Measurements from ENCODE around the gene GTPBP2. TPM values are rescaled to one million over a fixed set of nuclear protein-coding genes. Genes with fewer than 3 reads are reported as not detected.

The GTPBP2 gene
- total and polyA plus RNA-seq, 2 of the 8 experiments (the other 6 are each of a cell fraction or from before 2014, with no cell fraction given), result 58.3 to 86.1 TPM

GRCh38 chr6:43625393-43625992 lies 3.6 kb downstream of the GTPBP2 start:
- Histone ChIP-seq H2BK5ac (ENCODE audit: low read depth, low read length) (no peak overlapping the region), H3K36me3 (ENCODE audit: control insufficient read depth in 2 of 4, insufficient read depth in 4 of 4, low read length in 3 of 4) (peaks cover 36 to 61% (median 52%) of the 10 kb centered on the region in 4 experiments), H3K23me2 (ENCODE audit: low read depth, low read length) (peaks cover 9% of the 10 kb centered on the region), H3K56ac (replicated peaks; ENCODE audit: insufficient read length, low read depth, low read length) (no peak overlapping the region), H2AFZ (ENCODE audit: low read length) (no peak overlapping the region), H2BK15ac (ENCODE audit: low read length) (no peak overlapping the region), H4K91ac (replicated peaks; ENCODE audit: insufficient read length, low read length) (no peak overlapping the region), H2BK20ac (ENCODE audit: low read length) (no peak overlapping the region), H3K4me3 (ENCODE audit: extremely low read depth in 1 of 4, insufficient read depth in 2 of 4, low read depth in 3 of 4, low read length in 4 of 4) (no peak overlapping the region), H3K4me1 (replicated peaks in 1 of 4; ENCODE audit: control insufficient read depth in 3 of 4, insufficient read depth in 4 of 4, low read length in 3 of 4) (peaks cover 0 to 4% (median 0%) of the 10 kb centered on the region in 4 experiments; a peak in 3 of 7 replicates), H3K23ac (ENCODE audit: insufficient read length) (no peak overlapping the region), H2BK12ac (ENCODE audit: low read depth, low read length) (no peak overlapping the region), H3K4me2 (ENCODE audit: insufficient read depth in 1 of 2, low read depth in 2 of 2, low read length in 2 of 2) (no peak overlapping the region), H3K79me2 (ENCODE audit: control insufficient read depth in 1 of 2, insufficient read depth in 2 of 2, low read length in 2 of 2) (peaks cover 0 to 18% of the 10 kb centered on the region in 2 experiments; a peak in 2 of 4 replicates), H3K79me1 (ENCODE audit: low read depth, low read length) (peaks cover 8% of the 10 kb centered on the region), H4K20me1 (replicated peaks in 1 of 2; ENCODE audit: control insufficient read depth in 1 of 2, insufficient read depth in 2 of 2, low read length in 2 of 2) (peaks cover 6 to 14% of the 10 kb centered on the region in 2 experiments), H4K8ac (ENCODE audit: extremely low read depth, insufficient read depth, low read length) (no peak overlapping the region), H2BK120ac (replicated peaks; ENCODE audit: low read depth, low read length) (no peak overlapping the region), H3K18ac (ENCODE audit: extremely low read depth, low read length) (no peak overlapping the region), H3K27me3 (replicated peaks in 1 of 4; ENCODE audit: control insufficient read depth in 3 of 4, extremely low read depth in 1 of 4, insufficient read depth in 3 of 4, low read length in 3 of 4) (no peaks in the 10 kb centered on the region), H2AK5ac (ENCODE audit: low read depth, low read length) (no peak overlapping the region), H3K27ac (ENCODE audit: low read depth, low read length) (no peak overlapping the region), H3K4ac (replicated peaks; ENCODE audit: insufficient read length, low read depth, low read length) (no peak overlapping the region), H3K9ac (replicated peaks in 1 of 4; ENCODE audit: extremely low read depth in 1 of 4, low read depth in 3 of 4, low read length in 3 of 4) (no peak overlapping the region), H3K9me3 (ENCODE audit: insufficient read depth in 2 of 2, low read depth in 1 of 2, low read length in 1 of 2) (no peaks in the 10 kb centered on the region), H3K14ac (ENCODE audit: insufficient read length) (no peak overlapping the region), H4K5ac (ENCODE audit: insufficient read length, low read depth, low read length) (no peak overlapping the region)
- ChIA-PET CTCF (ENCODE audit: partially characterized antibody) (interaction anchor here (4.0 kb wide), 1 partner anchor 17 kb away, joined by 23 read pairs; no protein-coding TSS in a partner anchor), POLR2A (ENCODE audit: partially characterized antibody) (interaction anchor here (0.8 to 2.3 kb wide), 7 partner anchors 10 to 39 kb away, joined by 3 to 14 read pairs (median 4); no protein-coding TSS in a partner anchor)
- 94% methylated on average over 16 of the region's 16 CpGs; no CpG with 5 or more reads in 1 of the 2 experiments for WGBS, 2 experiments (ENCODE audit: extremely low coverage in 1 of 2, insufficient coverage in 1 of 2, insufficient read length in 1 of 2, insufficient replicate concordance in 2 of 2, low coverage in 1 of 2, low lambda C conversion rate in 2 of 2, missing lambda C conversion rate in 1 of 2)
- FAIRE-seq (no peak), DNase-seq (ENCODE audit: low read depth in 1 of 2, low spot score in 2 of 2) (no peak)
- TF ChIP-seq CBX5 (IDR thresholded peaks at IDR 0.05; ENCODE audit: low read depth, low read length) (no peak), MAX (IDR thresholded peaks at IDR 0.05) (no peak), RBBP5 (IDR thresholded peaks at IDR 0.05; ENCODE audit: borderline replicate concordance, low read depth, low read length) (no peak), SIX5 (IDR thresholded peaks at IDR 0.05; ENCODE audit: low read depth, low read length) (no peak), BACH1 (IDR thresholded peaks at IDR 0.05; ENCODE audit: low read length) (no peak), EGR1 (IDR thresholded peaks at IDR 0.05; ENCODE audit: borderline replicate concordance, low read depth, low read length) (no peak), TEAD4 (IDR thresholded peaks at IDR 0.05; ENCODE audit: low read depth, low read length) (no peak), CREB1 (IDR thresholded peaks at IDR 0.05) (no peak), HDAC6 (IDR thresholded peaks at IDR 0.05; ENCODE audit: low read depth, low read length) (no peak), JUND (IDR thresholded peaks at IDR 0.05; ENCODE audit: low read length) (no peak), JUN (IDR thresholded peaks at IDR 0.05; ENCODE audit: low read depth, low read length) (no peak), RNF2 (IDR thresholded peaks at IDR 0.05; ENCODE audit: borderline replicate concordance, low read depth, low read length, missing control alignments, poor library complexity, severe bottlenecking) (no peak), GABPA (IDR thresholded peaks at IDR 0.05; ENCODE audit: borderline replicate concordance, insufficient read depth, low read length) (no peak), TAF7 (optimal IDR thresholded peaks at IDR 0.05; ENCODE audit: borderline replicate concordance, low read depth, low read length) (no peak)
